WTC11 (cell line): ENCODE results near the gene SIPA1L3.

Source experiments
- CTCF ChIP-seq: fragments of 200-600 bp; IDR thresholded peaks from 2 replicates; pipeline ENCODE4 v1.8.0; 2022; ENCODE audit warnings: antibody characterized with exemption
- HMGXB4 ChIP-seq: sonication (generic); formaldehyde crosslinking; IDR thresholded peaks from 2 replicates; pipeline ENCODE4 v1.8.1; 2023; ENCODE audit warnings: mild to moderate bottlenecking, moderate library complexity, missing genetic modification reagents
- KAT7 ChIP-seq: sonication (generic); formaldehyde crosslinking; IDR thresholded peaks from 2 replicates; pipeline ENCODE4 v1.8.1; 2023; ENCODE audit warnings: missing genetic modification reagents, mild to moderate bottlenecking, borderline replicate concordance
- MAX ChIP-seq: sonication (generic); formaldehyde crosslinking; IDR thresholded peaks from 2 replicates; pipeline ENCODE4 v1.8.0; 2022; ENCODE audit warnings: mild to moderate bottlenecking, missing genetic modification reagents
- NFYB ChIP-seq: sonication (generic); formaldehyde crosslinking; conservative IDR thresholded peaks from 2 replicates; pipeline ENCODE4 v1.8.0; 2022; ENCODE audit warnings: low read depth, missing genetic modification reagents
- NR2C2 ChIP-seq: sonication (generic); formaldehyde crosslinking; IDR thresholded peaks from 2 replicates; pipeline ENCODE4 v1.8.0; 2022; ENCODE audit warnings: mild to moderate bottlenecking, missing genetic modification reagents
- TP53 ChIP-seq: sonication (generic); formaldehyde crosslinking; IDR thresholded peaks from 2 replicates; pipeline ENCODE4 v1.8.1; 2023; ENCODE audit warnings: mild to moderate bottlenecking, missing genetic modification reagents
- ZMAT4 ChIP-seq: fragments of 250-450 bp; sonication (Bioruptor Pico); IDR thresholded peaks from 2 replicates; pipeline ENCODE4 v1.9.0; 2021; ENCODE audit warnings: mild to moderate bottlenecking

- TF ChIP-seq CTCF = no peak
- no peak for TF ChIP-seq HMGXB4 (CRISPR knock-in tag)
- no peak for TF ChIP-seq NFYB (CRISPR knock-in tag)
- no peak for TF ChIP-seq ZMAT4 (CRISPR knock-in tag)
- TF ChIP-seq KAT7 = no peak
- no peak for TF ChIP-seq MAX (CRISPR knock-in tag)
- TF ChIP-seq TP53 = no peak
- TF ChIP-seq NR2C2 = no peak
Measured at GRCh38 chr19:37899966-37900365, 7.0 kb upstream of the SIPA1L3 start.
